Measurements from ENCODE around the gene LATS2.

DNA sequence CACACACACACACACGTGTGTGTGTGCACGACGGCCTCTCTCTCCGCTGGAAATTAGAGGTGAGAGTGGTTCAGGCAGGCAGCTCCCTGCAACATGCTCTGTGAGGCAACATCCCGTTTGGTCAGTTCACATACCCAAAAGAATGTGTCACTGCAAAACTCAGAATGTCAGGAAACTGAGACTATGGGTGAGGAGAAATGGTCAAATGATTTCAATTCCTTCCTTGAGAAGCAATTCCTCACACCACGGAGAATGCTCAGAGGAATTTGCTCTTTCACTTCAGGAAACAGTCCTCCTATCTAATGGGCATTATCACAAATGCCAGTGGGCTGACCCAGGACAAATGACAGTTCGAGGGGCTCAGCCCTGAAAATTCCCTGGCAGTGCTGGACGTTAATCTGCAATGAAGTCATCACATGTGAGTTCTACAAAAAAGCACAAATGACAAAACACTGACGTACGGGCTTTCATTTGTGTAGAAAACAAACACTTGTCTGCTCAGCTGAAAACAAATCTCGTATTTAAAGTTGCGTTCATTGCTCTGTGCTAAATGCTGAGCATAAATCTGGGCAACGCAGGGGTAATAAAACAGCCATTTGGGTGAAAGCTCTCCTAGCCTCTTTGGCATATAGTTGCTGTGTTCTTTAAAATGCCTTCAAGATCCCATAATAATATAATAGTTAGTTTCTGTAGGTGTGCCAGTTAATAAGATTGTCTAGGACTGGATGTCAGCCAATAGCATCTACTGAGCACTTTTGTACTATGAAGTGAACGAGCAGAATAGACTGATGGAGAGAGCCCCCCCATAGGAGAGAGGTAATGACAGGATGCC, 18.6 kb upstream of the LATS2 start:
- TF ChIP-seq, protein P1, sequence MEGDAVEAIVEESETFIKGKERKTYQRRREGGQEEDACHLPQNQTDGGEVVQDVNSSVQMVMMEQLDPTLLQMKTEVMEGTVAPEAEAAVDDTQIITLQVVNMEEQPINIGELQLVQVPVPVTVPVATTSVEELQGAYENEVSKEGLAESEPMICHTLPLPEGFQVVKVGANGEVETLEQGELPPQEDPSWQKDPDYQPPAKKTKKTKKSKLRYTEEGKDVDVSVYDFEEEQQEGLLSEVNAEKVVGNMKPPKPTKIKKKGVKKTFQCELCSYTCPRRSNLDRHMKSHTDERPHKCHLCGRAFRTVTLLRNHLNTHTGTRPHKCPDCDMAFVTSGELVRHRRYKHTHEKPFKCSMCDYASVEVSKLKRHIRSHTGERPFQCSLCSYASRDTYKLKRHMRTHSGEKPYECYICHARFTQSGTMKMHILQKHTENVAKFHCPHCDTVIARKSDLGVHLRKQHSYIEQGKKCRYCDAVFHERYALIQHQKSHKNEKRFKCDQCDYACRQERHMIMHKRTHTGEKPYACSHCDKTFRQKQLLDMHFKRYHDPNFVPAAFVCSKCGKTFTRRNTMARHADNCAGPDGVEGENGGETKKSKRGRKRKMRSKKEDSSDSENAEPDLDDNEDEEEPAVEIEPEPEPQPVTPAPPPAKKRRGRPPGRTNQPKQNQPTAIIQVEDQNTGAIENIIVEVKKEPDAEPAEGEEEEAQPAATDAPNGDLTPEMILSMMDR (IDR thresholded peaks at IDR 0.05 in 8 of 11, conservative IDR thresholded peaks at IDR 0.05 in 3 of 11): no peak
- TF ChIP-seq POLR2A (IDR thresholded peaks at IDR 0.05) (no peak), POLR2AphosphoS5 (IDR thresholded peaks at IDR 0.05) (peak in 1 of 3 donors; percentile 52)
